ENCODE data around the gene ABHD16A.

The ABHD16A gene

GRCh38 chr6:31658158-31658688 is 44.9 kb downstream of the ABHD16A start:
- Histone ChIP-seq H3K27me3 (replicated peaks) (no peaks in the 10 kb centered on the region), H3K27ac (no peak overlapping the region), H3K36me3 (replicated peaks) (peaks cover 9% of the 10 kb centered on the region), H3K4me3 (ENCODE audit: low read depth, low read length) (no peak overlapping the region)
- in situ Hi-C loops (cut with HindIII; ENCODE audit: low pct_ligation_motif_present, low sequenced_read_pairs), result no loop called here
- DNase-seq, result no peak
- TF ChIP-seq CTCF (IDR thresholded peaks at IDR 0.05; ENCODE audit: low read depth, low read length, missing control alignments), result no peak

GRCh38 chr6:31657406-31658157 is 45.5 kb downstream of the ABHD16A start:
- H3K36me3 ChIP-seq (replicated peaks), result peaks cover 9% of the 10 kb centered on the region
- H3K27ac ChIP-seq, result no peak overlapping the region
- in situ Hi-C loops (cut with HindIII; ENCODE audit: low pct_ligation_motif_present, low sequenced_read_pairs), result no loop called here
- H3K4me3 ChIP-seq (ENCODE audit: low read depth, low read length), result no peak overlapping the region
- DNase-seq, result no peak
- H3K27me3 ChIP-seq (replicated peaks), result no peaks in the 10 kb centered on the region
- TF ChIP-seq CTCF (IDR thresholded peaks at IDR 0.05; ENCODE audit: low read depth, low read length, missing control alignments), result no peak

- H3K4me3 ChIP-seq (ENCODE audit: low read depth, low read length), result no peak within 1 kb of the TSS
- H3K36me3 ChIP-seq (replicated peaks), result peaks cover 2% of the 10 kb centered on the region
- DNase-seq, result no peak
- no peak within 1 kb of the TSS for H3K27ac ChIP-seq
- in situ Hi-C loops (cut with HindIII; ENCODE audit: low pct_ligation_motif_present, low sequenced_read_pairs), result no loop called here
- H3K27me3 ChIP-seq (replicated peaks), result no peaks in the 10 kb centered on the region
- TF ChIP-seq CTCF (IDR thresholded peaks at IDR 0.05; ENCODE audit: low read depth, low read length, missing control alignments), result no peak
Measured at GRCh38 chr6:31655349-31656237, 47.5 kb downstream of the ABHD16A start, which contains the start of gene APOM. Gene APOM, plus strand, starts transcription at chr6:31655894. Its CDS starts 73 bp downstream, at chr6:31655967.

DNA sequence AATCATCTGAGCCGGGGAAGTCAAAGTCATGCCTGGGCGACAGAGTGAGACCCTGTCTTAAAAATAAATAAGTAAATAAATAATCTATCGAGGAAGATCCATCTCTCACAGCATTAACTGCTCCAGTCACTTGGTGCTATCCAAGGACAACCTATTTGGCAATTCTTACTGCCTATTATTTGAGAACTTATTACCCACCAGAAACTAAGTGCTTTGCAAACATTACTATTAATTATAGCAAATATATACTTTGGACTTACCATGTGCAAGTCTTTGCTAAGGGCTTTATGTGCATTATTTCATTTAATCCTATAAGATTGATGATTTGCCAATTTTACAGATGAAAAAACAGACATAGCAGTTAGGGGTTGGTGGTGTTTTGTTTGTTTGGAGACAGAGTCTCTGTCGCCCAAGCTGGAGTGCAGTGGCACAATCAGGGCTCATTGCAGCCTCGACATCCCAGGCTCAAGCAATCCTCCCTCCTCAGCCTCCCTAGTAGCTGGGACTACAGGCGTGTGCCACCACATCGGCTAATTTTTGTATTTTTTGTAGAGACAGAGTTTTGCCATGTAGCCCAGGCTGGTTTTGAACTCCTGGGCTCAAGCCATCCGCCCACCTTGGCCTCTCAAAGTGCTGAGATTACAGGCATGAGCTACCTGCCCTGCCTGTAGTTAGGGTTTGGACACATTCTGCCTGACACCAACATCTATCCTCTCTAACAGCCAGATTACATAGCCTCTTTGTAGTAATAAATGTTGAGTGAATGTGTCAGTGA is 48.4 kb downstream of the ABHD16A start:
- Histone ChIP-seq H3K4me3 (ENCODE audit: low read depth, low read length) (no peak overlapping the region), H3K27ac (no peak overlapping the region), H3K27me3 (replicated peaks) (no peaks in the 10 kb centered on the region), H3K36me3 (replicated peaks) (peaks cover 2% of the 10 kb centered on the region)
- in situ Hi-C loops (cut with HindIII; ENCODE audit: low pct_ligation_motif_present, low sequenced_read_pairs), result no loop called here
- TF ChIP-seq CTCF (IDR thresholded peaks at IDR 0.05; ENCODE audit: low read depth, low read length, missing control alignments), result no peak
- no peak for DNase-seq

- Histone ChIP-seq H3K4me3 (ENCODE audit: low read depth, low read length) (peak overlapping the region; percentile 87), H3K27me3 (replicated peaks) (no peaks in the 10 kb centered on the region), H3K27ac (peak overlapping the region; percentile 98), H3K36me3 (replicated peaks) (peaks cover 18% of the 10 kb centered on the region)
- no peak for DNase-seq
- in situ Hi-C loops (cut with HindIII; ENCODE audit: low pct_ligation_motif_present, low sequenced_read_pairs), result no loop called here
- no peak for TF ChIP-seq CTCF (IDR thresholded peaks at IDR 0.05; ENCODE audit: low read depth, low read length, missing control alignments)
Measured at GRCh38 chr6:31652925-31653724, 50.0 kb downstream of the ABHD16A start.
